ENCODE results near the gene TREH.
"Not testable (repeated sequence)": the region's sequence is repeated elsewhere in the genome, so short reads cannot be mapped to it uniquely, and the experiment has no call there.

The TREH gene

GRCh38 chr11:118618115-118618990 is 61.1 kb downstream of the TREH start:
- ChIA-PET CTCF (interaction anchor here (0.7 to 1.0 kb wide), 2 partner anchors 10 to 645 kb away, joined by 3 read pairs; no protein-coding TSS in a partner anchor), POLR2A (ENCODE audit: low non-redundant PET) (interaction anchor here (0.6 kb wide), 1 partner anchor 151 kb away, joined by 4 read pairs; no protein-coding TSS in a partner anchor)
- TF ChIP-seq, protein P1, sequence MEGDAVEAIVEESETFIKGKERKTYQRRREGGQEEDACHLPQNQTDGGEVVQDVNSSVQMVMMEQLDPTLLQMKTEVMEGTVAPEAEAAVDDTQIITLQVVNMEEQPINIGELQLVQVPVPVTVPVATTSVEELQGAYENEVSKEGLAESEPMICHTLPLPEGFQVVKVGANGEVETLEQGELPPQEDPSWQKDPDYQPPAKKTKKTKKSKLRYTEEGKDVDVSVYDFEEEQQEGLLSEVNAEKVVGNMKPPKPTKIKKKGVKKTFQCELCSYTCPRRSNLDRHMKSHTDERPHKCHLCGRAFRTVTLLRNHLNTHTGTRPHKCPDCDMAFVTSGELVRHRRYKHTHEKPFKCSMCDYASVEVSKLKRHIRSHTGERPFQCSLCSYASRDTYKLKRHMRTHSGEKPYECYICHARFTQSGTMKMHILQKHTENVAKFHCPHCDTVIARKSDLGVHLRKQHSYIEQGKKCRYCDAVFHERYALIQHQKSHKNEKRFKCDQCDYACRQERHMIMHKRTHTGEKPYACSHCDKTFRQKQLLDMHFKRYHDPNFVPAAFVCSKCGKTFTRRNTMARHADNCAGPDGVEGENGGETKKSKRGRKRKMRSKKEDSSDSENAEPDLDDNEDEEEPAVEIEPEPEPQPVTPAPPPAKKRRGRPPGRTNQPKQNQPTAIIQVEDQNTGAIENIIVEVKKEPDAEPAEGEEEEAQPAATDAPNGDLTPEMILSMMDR (conservative IDR thresholded peaks at IDR 0.05; ENCODE audit: low read depth): no peak
- no peak for DNase-seq (ENCODE audit: low spot score)
- peak overlapping the region; percentile 99 for H3K27ac ChIP-seq

- H3K27ac ChIP-seq: peak overlapping the region; percentile 99
- CTCF ChIA-PET: no interaction called here
- TF ChIP-seq, protein P1 (conservative IDR thresholded peaks at IDR 0.05; ENCODE audit: low read depth): no peak
- POLR2A ChIA-PET (ENCODE audit: low non-redundant PET): no interaction called here
- no peak for DNase-seq (ENCODE audit: low spot score)
Measured at GRCh38 chr11:118615976-118616371, 63.5 kb downstream of the TREH start.

GRCh38 chr11:118615282-118615975 is 64.0 kb downstream of the TREH start:
- TF ChIP-seq, protein P1 (conservative IDR thresholded peaks at IDR 0.05; ENCODE audit: low read depth): no peak
- H3K27ac ChIP-seq: peak overlapping the region; percentile 99
- DNase-seq (ENCODE audit: low spot score): no peak
- POLR2A ChIA-PET (ENCODE audit: low non-redundant PET): no interaction called here
- CTCF ChIA-PET: no interaction called here

DNA sequence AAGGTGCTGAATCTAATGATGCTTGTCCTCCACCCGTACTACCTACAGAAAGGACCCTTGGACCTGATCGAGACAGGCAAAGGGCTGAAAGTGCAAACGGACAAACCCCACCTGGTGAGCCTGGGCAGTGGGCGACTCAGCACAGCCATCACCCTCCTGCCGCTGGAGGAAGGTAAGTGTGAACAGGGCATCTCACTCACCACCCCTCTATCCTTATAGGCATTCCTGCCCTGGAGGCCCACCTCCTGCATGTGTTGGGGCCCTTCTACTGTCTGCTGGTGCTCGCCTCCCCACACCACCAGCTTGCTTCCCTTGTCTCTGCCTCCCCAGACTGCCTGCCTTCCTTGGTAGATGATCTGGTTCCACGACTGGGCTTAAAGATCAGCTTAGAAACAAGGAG is 64.9 kb downstream of the TREH start:
- H3K27ac ChIP-seq: peak overlapping the region; percentile 99
- ChIA-PET POLR2A (ENCODE audit: low non-redundant PET) (no interaction called here), CTCF (interaction anchor here (0.7 kb wide), 1 partner anchor 13 kb away, joined by 5 read pairs; no protein-coding TSS in a partner anchor)

GRCh38 chr11:118612378-118612777 is 67.1 kb downstream of the TREH start:
- ChIA-PET POLR2A (ENCODE audit: low non-redundant PET) (no interaction called here), CTCF (interaction anchor here (0.6 to 0.9 kb wide), 3 partner anchors 17 to 573 kb away, joined by 3 to 6 read pairs (median 4); no protein-coding TSS in a partner anchor)
- TF ChIP-seq, protein P1 (conservative IDR thresholded peaks at IDR 0.05; ENCODE audit: low read depth): no peak
- H3K27ac ChIP-seq: peak overlapping the region; percentile 53
- no peak for DNase-seq (ENCODE audit: low spot score)

More for the DNA sequence above, 64.9 kb downstream of the TREH start:
- DNase-seq (ENCODE audit: low spot score): no peak
- TF ChIP-seq, protein P1 (conservative IDR thresholded peaks at IDR 0.05; ENCODE audit: low read depth): no peak

GRCh38 chr11:118611433-118611795 is 68.0 kb downstream of the TREH start:
- POLR2A ChIA-PET (ENCODE audit: low non-redundant PET); DNase-seq (ENCODE audit: low spot score): not testable (repeated sequence)
- CTCF ChIA-PET: interaction anchor here (0.9 kb wide), 1 partner anchor 23 kb away, joined by 6 read pairs; no protein-coding TSS in a partner anchor
- peak overlapping the region; percentile 94 for H3K27ac ChIP-seq

Data from RWPE1 (cell line).